Measurements from ENCODE around the gene UNC119. TPM values are rescaled to one million over a fixed set of nuclear protein-coding genes. Genes with fewer than 3 reads are reported as not detected.

UNC119 gene
- total and polyA plus RNA-seq, 2 experiments from 2014 or later: 39.0 to 78.4 TPM

DNA sequence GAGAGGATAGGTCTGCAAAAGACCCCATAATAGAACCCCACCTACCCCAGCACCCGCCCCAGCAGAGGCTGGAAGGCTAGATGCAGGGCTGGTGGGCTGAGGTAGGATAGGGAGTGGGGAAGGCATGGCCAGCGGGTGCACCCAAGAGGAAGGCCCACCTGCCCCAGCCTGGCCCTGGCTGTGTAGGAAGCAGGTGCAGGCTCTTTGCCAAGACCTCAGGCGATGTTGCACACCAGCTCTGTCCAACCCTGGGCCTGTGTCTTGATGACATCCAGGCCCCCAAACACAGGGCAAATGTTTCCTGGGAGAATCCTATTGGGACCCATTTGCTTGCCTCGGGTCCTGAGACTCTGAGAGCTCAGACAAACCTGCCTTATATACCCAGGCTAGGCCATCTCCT lies 12.2 kb downstream of the UNC119 start (continued):
- TF ChIP-seq NANOG (IDR thresholded peaks at IDR 0.05; ENCODE audit: borderline replicate concordance): no peak

GRCh38 chr17:28538296-28538895 lies 14.0 kb downstream of the UNC119 start:
- no peaks in the 10 kb centered on the region for H3K36me3 ChIP-seq (ENCODE audit: insufficient read depth)
- Mint-ChIP-seq H3K36me3 (ENCODE audit: low read depth) (no peaks in the 10 kb centered on the region), H3K4me3 (no peak overlapping the region), H3K27ac (no peak overlapping the region), H3K27me3 (ENCODE audit: insufficient read depth, low read depth, poor library complexity) (peaks cover 9% of the 10 kb centered on the region), H3K9me3 (no peaks in the 10 kb centered on the region), H3K4me1 (no peaks in the 10 kb centered on the region)
- ATAC-seq (no peak), DNase-seq (ENCODE audit: low spot score) (no peak)
- no peaks in the 10 kb centered on the region for H4K20me1 ChIP-seq (replicated peaks; ENCODE audit: insufficient read depth)
- no peaks in the 10 kb centered on the region for H3K9me2 ChIP-seq (ENCODE audit: insufficient read depth)
- no peak overlapping the region for H3K27ac ChIP-seq (ENCODE audit: low read depth)
- no peaks in the 10 kb centered on the region for H3K27me3 ChIP-seq (ENCODE audit: insufficient read depth)
- no peak overlapping the region for H3K4me3 ChIP-seq
- H3K4me1 ChIP-seq (ENCODE audit: insufficient read depth): no peaks in the 10 kb centered on the region; the same call in 1 of the 2 replicates
- TF ChIP-seq ZNF114 (CRISPR knock-in tag; IDR thresholded peaks at IDR 0.05): no peak
- TF ChIP-seq JUNB (IDR thresholded peaks at IDR 0.05; ENCODE audit: unreplicated experiment): no peak
- TF ChIP-seq, protein P1, sequence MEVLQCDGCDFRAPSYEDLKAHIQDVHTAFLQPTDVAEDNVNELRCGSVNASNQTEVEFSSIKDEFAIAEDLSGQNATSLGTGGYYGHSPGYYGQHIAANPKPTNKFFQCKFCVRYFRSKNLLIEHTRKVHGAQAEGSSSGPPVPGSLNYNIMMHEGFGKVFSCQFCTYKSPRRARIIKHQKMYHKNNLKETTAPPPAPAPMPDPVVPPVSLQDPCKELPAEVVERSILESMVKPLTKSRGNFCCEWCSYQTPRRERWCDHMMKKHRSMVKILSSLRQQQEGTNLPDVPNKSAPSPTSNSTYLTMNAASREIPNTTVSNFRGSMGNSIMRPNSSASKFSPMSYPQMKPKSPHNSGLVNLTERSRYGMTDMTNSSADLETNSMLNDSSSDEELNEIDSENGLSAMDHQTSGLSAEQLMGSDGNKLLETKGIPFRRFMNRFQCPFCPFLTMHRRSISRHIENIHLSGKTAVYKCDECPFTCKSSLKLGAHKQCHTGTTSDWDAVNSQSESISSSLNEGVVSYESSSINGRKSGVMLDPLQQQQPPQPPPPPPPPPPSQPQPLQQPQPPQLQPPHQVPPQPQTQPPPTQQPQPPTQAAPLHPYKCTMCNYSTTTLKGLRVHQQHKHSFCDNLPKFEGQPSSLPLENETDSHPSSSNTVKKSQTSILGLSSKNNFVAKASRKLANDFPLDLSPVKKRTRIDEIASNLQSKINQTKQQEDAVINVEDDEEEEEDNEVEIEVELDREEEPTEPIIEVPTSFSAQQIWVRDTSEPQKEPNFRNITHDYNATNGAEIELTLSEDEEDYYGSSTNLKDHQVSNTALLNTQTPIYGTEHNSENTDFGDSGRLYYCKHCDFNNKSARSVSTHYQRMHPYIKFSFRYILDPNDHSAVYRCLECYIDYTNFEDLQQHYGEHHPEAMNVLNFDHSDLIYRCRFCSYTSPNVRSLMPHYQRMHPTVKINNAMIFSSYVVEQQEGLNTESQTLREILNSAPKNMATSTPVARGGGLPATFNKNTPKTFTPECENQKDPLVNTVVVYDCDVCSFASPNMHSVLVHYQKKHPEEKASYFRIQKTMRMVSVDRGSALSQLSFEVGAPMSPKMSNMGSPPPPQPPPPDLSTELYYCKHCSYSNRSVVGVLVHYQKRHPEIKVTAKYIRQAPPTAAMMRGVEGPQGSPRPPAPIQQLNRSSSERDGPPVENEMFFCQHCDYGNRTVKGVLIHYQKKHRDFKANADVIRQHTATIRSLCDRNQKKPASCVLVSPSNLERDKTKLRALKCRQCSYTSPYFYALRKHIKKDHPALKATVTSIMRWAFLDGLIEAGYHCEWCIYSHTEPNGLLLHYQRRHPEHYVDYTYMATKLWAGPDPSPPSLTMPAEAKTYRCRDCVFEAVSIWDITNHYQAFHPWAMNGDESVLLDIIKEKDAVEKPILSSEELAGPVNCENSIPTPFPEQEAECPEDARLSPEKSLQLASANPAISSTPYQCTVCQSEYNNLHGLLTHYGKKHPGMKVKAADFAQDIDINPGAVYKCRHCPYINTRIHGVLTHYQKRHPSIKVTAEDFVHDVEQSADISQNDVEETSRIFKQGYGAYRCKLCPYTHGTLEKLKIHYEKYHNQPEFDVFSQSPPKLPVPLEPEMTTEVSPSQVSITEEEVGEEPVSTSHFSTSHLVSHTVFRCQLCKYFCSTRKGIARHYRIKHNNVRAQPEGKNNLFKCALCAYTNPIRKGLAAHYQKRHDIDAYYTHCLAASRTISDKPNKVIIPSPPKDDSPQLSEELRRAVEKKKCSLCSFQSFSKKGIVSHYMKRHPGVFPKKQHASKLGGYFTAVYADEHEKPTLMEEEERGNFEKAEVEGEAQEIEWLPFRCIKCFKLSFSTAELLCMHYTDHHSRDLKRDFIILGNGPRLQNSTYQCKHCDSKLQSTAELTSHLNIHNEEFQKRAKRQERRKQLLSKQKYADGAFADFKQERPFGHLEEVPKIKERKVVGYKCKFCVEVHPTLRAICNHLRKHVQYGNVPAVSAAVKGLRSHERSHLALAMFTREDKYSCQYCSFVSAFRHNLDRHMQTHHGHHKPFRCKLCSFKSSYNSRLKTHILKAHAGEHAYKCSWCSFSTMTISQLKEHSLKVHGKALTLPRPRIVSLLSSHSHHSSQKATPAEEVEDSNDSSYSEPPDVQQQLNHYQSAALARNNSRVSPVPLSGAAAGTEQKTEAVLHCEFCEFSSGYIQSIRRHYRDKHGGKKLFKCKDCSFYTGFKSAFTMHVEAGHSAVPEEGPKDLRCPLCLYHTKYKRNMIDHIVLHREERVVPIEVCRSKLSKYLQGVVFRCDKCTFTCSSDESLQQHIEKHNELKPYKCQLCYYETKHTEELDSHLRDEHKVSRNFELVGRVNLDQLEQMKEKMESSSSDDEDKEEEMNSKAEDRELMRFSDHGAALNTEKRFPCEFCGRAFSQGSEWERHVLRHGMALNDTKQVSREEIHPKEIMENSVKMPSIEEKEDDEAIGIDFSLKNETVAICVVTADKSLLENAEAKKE (CRISPR knock-in tag; IDR thresholded peaks at IDR 0.05): no peak
- no peak overlapping the region for H2AFZ ChIP-seq
- H3K79me2 ChIP-seq (replicated peaks; ENCODE audit: insufficient read depth): no peaks in the 10 kb centered on the region
- no peak overlapping the region for H3K4me2 ChIP-seq
- H3F3A ChIP-seq (replicated peaks; ENCODE audit: low read depth): no peaks in the 10 kb centered on the region

GRCh38 chr17:28537219-28537610 lies 15.2 kb downstream of the UNC119 start:
- H3K9me2 ChIP-seq (ENCODE audit: insufficient read depth): no peaks in the 10 kb centered on the region
- H3K27me3 Mint-ChIP-seq (ENCODE audit: insufficient read depth, low read depth, poor library complexity): peaks cover 10% of the 10 kb centered on the region
- no peaks in the 10 kb centered on the region for H3K79me2 ChIP-seq (replicated peaks; ENCODE audit: insufficient read depth)
- no peak overlapping the region for H3K4me2 ChIP-seq
- no peaks in the 10 kb centered on the region for H3K9me3 Mint-ChIP-seq
- H3K27ac Mint-ChIP-seq: no peak overlapping the region
- ATAC-seq (no peak), DNase-seq (ENCODE audit: low spot score) (no peak)
- no peak overlapping the region for H2AFZ ChIP-seq
- H3K36me3 ChIP-seq (ENCODE audit: insufficient read depth): no peaks in the 10 kb centered on the region
- H3K4me1 ChIP-seq (ENCODE audit: insufficient read depth): no peaks in the 10 kb centered on the region; the same call in 1 of the 2 replicates
- H3K27ac ChIP-seq (ENCODE audit: low read depth): no peak overlapping the region
- no peaks in the 10 kb centered on the region for H4K20me1 ChIP-seq (replicated peaks; ENCODE audit: insufficient read depth)
- no peak overlapping the region for H3K4me3 Mint-ChIP-seq
- 0 out of 3 replicates have a peak, but pooled peaks cover 3% of the 10 kb centered on the region for H3K4me1 Mint-ChIP-seq
- no peaks in the 10 kb centered on the region for H3F3A ChIP-seq (replicated peaks; ENCODE audit: low read depth)
- no peaks in the 10 kb centered on the region for H3K27me3 ChIP-seq (ENCODE audit: insufficient read depth)
- no peaks in the 10 kb centered on the region for H3K36me3 Mint-ChIP-seq (ENCODE audit: low read depth)
- H3K4me3 ChIP-seq: no peak overlapping the region
- TF ChIP-seq JUNB (IDR thresholded peaks at IDR 0.05; ENCODE audit: unreplicated experiment) (no peak), ZNF114 (CRISPR knock-in tag; IDR thresholded peaks at IDR 0.05) (no peak)
- TF ChIP-seq, protein P1 (CRISPR knock-in tag; IDR thresholded peaks at IDR 0.05): no peak

All from GM23338 (cell line).